Nephron progenitor cell (in vitro differentiated cells): ENCODE data around the gene MUSTN1.

Source experiments
- DNase-seq: peaks from one replicate; pipeline ENCODE4 v3.0.0; 2021
- H3K27ac Mint-ChIP-seq: 2 replicates; pipeline ENCODE4 v1.8.0; 2021; ENCODE audit warnings: mild to moderate bottlenecking, moderate library complexity, mixed read lengths
- H3K27me3 Mint-ChIP-seq: 2 replicates; pipeline ENCODE4 v1.8.0; 2021; ENCODE audit warnings: mild to moderate bottlenecking, low read depth, mixed read lengths; ENCODE audit not compliant: poor library complexity
- H3K36me3 Mint-ChIP-seq: 2 replicates; pipeline ENCODE4 v1.8.0; 2021; ENCODE audit warnings: low read depth, mixed read lengths
- H3K4me1 Mint-ChIP-seq: 2 replicates; pipeline ENCODE4 v1.8.0; 2021; ENCODE audit warnings: mixed read lengths
- H3K4me3 Mint-ChIP-seq: 2 replicates; pipeline ENCODE4 v1.8.0; 2021; ENCODE audit warnings: mild to moderate bottlenecking, moderate library complexity, mixed read lengths
- H3K9me3 Mint-ChIP-seq: 2 replicates; pipeline ENCODE4 v1.8.0; 2021; ENCODE audit warnings: mild to moderate bottlenecking, moderate library complexity, mixed read lengths
- CTCF ChIP-seq: fragments of 200-600 bp; sonication (generic); IDR thresholded peaks from 2 replicates; pipeline ENCODE4 v1.5.0; 2021; ENCODE audit warnings: antibody characterized with exemption

MUSTN1 gene

GRCh38 chr3:52798978-52799476 is 35.8 kb downstream of the MUSTN1 start:
- Mint-ChIP-seq H3K36me3 (no peaks in the 10 kb centered on the region), H3K9me3 (no peaks in the 10 kb centered on the region), H3K4me3 (no peak overlapping the region), H3K27me3 (peaks cover 3% of the 10 kb centered on the region), H3K27ac (peak overlapping the region; percentile 50), H3K4me1 (peaks cover 21% of the 10 kb centered on the region)
- TF ChIP-seq CTCF = peak; percentile 32
- peak; percentile 21 for DNase-seq

DNA sequence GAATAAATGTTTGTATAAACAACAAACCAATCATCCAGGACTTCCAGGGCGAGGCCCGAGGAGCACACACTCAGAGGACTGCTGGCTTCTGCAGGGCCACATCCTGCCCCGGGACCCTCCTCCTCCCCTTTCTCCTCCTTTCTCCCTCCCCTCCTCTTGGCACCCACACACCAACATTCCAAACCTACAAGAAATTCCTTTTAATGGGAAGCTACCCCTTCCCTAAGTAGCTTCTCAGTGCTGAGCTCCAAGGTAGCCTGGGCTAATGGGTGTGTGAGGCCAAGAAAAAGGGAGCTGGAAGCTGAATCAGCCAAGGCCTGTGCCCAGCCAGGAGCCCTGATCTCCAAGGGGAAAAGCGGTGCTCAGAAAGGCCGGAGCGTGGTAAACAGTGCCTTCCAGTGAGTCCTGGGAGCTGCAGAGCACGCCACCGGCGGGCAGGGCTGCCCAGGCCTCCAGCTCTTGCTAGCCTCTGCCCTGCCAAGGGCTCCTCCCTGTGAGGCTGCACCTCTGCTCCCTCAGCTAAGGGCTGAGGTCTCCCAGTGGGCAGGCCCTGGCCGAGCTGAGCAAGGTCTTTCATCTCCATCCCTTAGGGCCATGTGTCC is 36.3 kb downstream of the MUSTN1 start:
- no peak for TF ChIP-seq CTCF
- Mint-ChIP-seq H3K9me3 (no peaks in the 10 kb centered on the region), H3K36me3 (no peaks in the 10 kb centered on the region), H3K4me1 (peaks cover 27% of the 10 kb centered on the region), H3K4me3 (no peak overlapping the region), H3K27ac (no peak overlapping the region), H3K27me3 (peaks cover 6% of the 10 kb centered on the region)
- DNase-seq = no peak

DNA sequence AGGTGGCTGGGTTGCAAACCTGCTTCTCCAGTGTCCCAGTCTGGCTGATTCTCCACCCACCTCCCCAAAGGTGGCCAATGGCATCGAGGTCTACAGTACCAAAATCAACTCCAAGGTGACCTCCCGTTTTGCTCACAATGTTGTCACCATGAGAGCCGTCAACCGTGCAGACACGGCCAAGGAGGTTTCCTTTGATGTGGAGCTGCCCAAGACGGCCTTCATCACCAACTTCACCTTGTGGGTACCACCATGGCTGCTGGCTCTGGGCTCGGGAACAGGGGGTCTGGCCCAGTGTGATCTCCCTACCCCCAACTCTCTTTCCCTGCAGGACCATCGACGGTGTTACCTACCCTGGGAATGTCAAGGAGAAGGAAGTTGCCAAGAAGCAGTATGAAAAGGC is 38.4 kb downstream of the MUSTN1 start:
- Mint-ChIP-seq H3K27ac (no peak overlapping the region), H3K9me3 (no peaks in the 10 kb centered on the region), H3K36me3 (no peaks in the 10 kb centered on the region), H3K27me3 (peaks cover 6% of the 10 kb centered on the region), H3K4me3 (no peak overlapping the region), H3K4me1 (peaks cover 43% of the 10 kb centered on the region)
- no peak for DNase-seq
- TF ChIP-seq CTCF = no peak

DNA sequence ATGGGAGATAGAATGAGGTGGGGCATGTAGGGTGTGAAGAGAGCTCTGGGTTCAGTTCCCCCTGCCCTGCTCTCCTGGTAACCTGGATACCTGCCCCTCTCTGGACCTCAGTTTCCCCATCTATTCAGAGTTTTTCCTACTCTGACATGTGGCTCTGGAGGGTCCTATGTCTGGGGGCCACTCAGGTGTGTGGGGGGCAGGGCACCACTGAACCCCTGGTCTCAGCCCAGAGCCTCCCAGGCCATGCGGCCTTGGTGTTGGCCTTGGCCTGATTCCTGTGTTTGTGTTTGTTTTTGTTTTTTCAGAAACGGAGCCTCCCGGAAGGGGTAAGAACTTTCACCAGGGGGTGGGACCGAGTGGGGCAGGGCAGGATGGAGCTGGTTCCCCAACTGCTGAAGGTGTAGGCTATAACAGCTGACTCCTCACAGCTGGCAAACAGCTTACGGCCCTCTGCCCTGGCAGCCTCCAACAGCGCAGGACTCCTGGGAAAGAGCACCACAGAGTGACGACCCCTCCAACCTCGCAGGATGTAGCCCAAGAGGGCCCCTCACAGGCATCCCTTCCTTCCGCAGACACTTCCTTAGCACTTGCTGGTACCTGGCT is 39.4 kb downstream of the MUSTN1 start:
- no peaks in the 10 kb centered on the region for H3K9me3 Mint-ChIP-seq
- no peaks in the 10 kb centered on the region for H3K36me3 Mint-ChIP-seq
- no peak overlapping the region for H3K4me3 Mint-ChIP-seq
- H3K27ac Mint-ChIP-seq = no peak overlapping the region
- TF ChIP-seq CTCF = no peak
- peaks cover 7% of the 10 kb centered on the region for H3K27me3 Mint-ChIP-seq
- no peak for DNase-seq
- peaks cover 43% of the 10 kb centered on the region for H3K4me1 Mint-ChIP-seq

GRCh38 chr3:52794612-52795099 is 40.2 kb downstream of the MUSTN1 start, which contains the start of gene ITIH3:
Gene ITIH3 (plus strand): TSS chr3:52794796. CDS start chr3:52794804, 8 bp downstream.
- no peak for TF ChIP-seq CTCF
- H3K27me3 Mint-ChIP-seq = peaks cover 13% of the 10 kb centered on the region
- H3K36me3 Mint-ChIP-seq = no peaks in the 10 kb centered on the region
- no peaks in the 10 kb centered on the region for H3K9me3 Mint-ChIP-seq
- peaks cover 43% of the 10 kb centered on the region for H3K4me1 Mint-ChIP-seq
- H3K27ac Mint-ChIP-seq = peak within 1 kb of the TSS; percentile 92
- peak; percentile 15 for DNase-seq
- H3K4me3 Mint-ChIP-seq = no peak within 1 kb of the TSS
